Hepatocyte (in vitro differentiated cells): ENCODE measurements around the gene KPNA6. TPM values are rescaled to one million over a fixed set of nuclear protein-coding genes. Genes with fewer than 3 reads are reported as not detected.

ENCODE experiments used
- DNase-seq: peaks from one replicate; pipeline ENCODE4 v3.0.0-alpha.2; 2016; ENCODE audit warnings: low spot score
- H2AFZ ChIP-seq: fragments of 200-600 bp; sonication (generic); 2 replicates; pipeline ENCODE4 v1.6.0; 2016; ENCODE audit warnings: antibody characterized with exemption, mild to moderate bottlenecking
- H3K27ac ChIP-seq: fragments of 200-600 bp; sonication (generic); 2 replicates; pipeline ENCODE4 v1.5.1; 2016; ENCODE audit warnings: mild to moderate bottlenecking
- H3K27me3 ChIP-seq: fragments of 200-600 bp; sonication (generic); 2 replicates; pipeline ENCODE4 v1.6.1; 2016
- H3K36me3 ChIP-seq: fragments of 200-600 bp; sonication (generic); replicated peaks from 2 replicates; pipeline ENCODE4 v1.5.1; 2016; ENCODE audit warnings: low read depth; ENCODE audit not compliant: insufficient read depth
- H3K4me1 ChIP-seq: fragments of 200-600 bp; sonication (generic); 2 replicates; pipeline ENCODE4 v1.5.1; 2016; ENCODE audit warnings: mild to moderate bottlenecking, moderate library complexity; ENCODE audit not compliant: insufficient read depth
- H3K4me2 ChIP-seq: fragments of 200-600 bp; sonication (generic); 2 replicates; pipeline ENCODE4 v1.6.0; 2016
- H3K4me3 ChIP-seq: fragments of 200-600 bp; sonication (generic); 2 replicates; pipeline ENCODE4 v1.5.1; 2016; ENCODE audit warnings: mild to moderate bottlenecking
- H3K79me2 ChIP-seq: fragments of 200-600 bp; sonication (generic); 2 replicates; pipeline ENCODE4 v1.6.0; 2017; ENCODE audit warnings: mild to moderate bottlenecking
- H3K9me2 ChIP-seq: fragments of 200-600 bp; sonication (generic); replicated peaks from 2 replicates; pipeline ENCODE4 v1.6.0; 2017; ENCODE audit warnings: mild to moderate bottlenecking; ENCODE audit not compliant: insufficient read depth
- H3K9me3 ChIP-seq: fragments of 200-600 bp; sonication (generic); 2 replicates; pipeline ENCODE4 v1.5.1; 2016; ENCODE audit warnings: low read depth, mild to moderate bottlenecking
- H4K20me1 ChIP-seq: fragments of 200-600 bp; sonication (generic); 2 replicates; pipeline ENCODE4 v1.6.0; 2016; ENCODE audit warnings: mild to moderate bottlenecking; ENCODE audit not compliant: insufficient read depth, poor library complexity, severe bottlenecking
- EZH2 ChIP-seq: fragments of 200-600 bp; sonication (generic); IDR thresholded peaks from 2 replicates; pipeline ENCODE4 v1.6.1; 2016; ENCODE audit warnings: antibody characterized with exemption, mild to moderate bottlenecking, borderline replicate concordance
- EZH2phosphoT487 ChIP-seq: fragments of 200-600 bp; sonication (generic); IDR thresholded peaks from one replicate; pipeline ENCODE4 v1.6.1; 2018; ENCODE audit warnings: antibody characterized with exemption, mild to moderate bottlenecking, low read depth, moderate library complexity; ENCODE audit not compliant: unreplicated experiment, severe bottlenecking
- WGBS: methylation state at CpG from one replicate; pipeline ENCODE4 v1.1.6; 2016; ENCODE audit warnings: low lambda C conversion rate; ENCODE audit errors: missing lambda C conversion rate; 5-methylcytosine and 5-hydroxymethylcytosine counted together
- polyA plus RNA-seq: library from polyadenylated mRNA; unstranded; fragments of >200 nt; fragmentation: Nextera tagmentation; extraction: Ambion mirVana; gene quantifications from 2 replicates; pipeline ENCODE4 v1.2.1, GENCODE V29; 2016
- total RNA-seq: library from RNA; depleted of rRNA; stranded (reverse); fragments of >200 nt; gene quantifications from 2 replicates; pipeline ENCODE4 v1.2.3, GENCODE V29; 2014
- TF ChIP-seq, protein P1 (sequence below): fragments of 200-600 bp; sonication (generic); IDR thresholded peaks from 2 replicates; pipeline ENCODE4 v1.5.1; 2016; ENCODE audit warnings: antibody characterized with exemption, mild to moderate bottlenecking; ENCODE audit not compliant: poor library complexity

KPNA6 gene
- total and polyA plus RNA-seq, 2 experiments from 2014 or later = 30.3 to 48.5 TPM

DNA sequence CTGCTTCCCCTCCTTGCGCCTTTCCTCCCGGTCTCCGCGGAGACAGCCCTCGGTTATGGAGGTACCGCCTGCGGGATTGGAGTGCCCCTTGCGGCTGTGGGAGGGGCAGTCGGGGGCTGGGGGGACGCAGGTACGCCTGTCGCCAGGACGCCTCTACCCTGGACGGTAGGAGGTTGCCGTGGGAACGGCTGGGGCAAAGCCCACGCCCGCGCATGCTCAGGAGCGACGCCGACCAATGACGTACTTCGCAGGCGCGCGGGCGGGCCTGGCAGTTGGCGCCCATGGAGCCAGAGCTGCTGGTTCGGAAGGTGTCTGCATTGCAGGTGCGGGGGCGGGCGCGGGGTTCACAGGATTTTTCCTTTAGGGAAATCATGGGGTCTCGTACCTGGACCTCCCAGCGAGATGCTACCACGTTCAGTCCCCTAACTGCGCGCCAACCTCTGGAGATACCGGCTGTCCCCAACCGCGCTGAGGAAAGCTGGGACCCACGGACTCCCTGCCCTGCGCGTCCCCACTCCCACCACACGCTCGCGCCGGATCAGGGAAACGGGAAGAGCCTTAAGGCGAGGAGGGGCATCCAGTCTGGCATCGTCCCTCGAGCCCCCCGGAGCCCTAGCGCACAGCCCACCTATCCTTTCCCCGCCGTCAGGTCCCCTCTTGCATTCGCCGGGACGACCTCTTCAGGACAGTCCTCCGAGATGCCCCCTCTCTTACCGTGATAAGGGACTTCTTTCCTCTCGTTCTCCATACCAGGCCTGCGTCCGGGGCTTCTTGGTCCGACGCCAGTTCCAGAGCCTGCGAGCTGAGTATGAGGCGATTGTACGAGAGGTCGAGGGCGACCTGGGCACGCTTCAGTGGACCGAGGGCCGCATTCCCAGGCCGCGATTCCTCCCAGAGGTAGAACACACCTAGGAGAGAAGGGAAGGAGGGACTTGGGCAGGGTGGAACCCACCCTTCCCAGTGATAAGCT is 97.8 kb downstream of the KPNA6 start, which contains the start of gene IQCC:
TSS of gene IQCC (plus strand) at position 271 of the 970 bp plus-strand sequence. CDS start at position 282, 11 bp downstream.
- Histone ChIP-seq H3K9me3 (no peaks in the 10 kb centered on the region), H3K27me3 (no peaks in the 10 kb centered on the region), H3K4me3 (peak within 1 kb of the TSS; percentile 36), H3K9me2 (no peaks in the 10 kb centered on the region), H3K36me3 (no peaks in the 10 kb centered on the region), H2AFZ (peak within 1 kb of the TSS; percentile 61), H3K4me2 (peak within 1 kb of the TSS; percentile 88), H3K27ac (no peak within 1 kb of the TSS), H4K20me1 (no peaks in the 10 kb centered on the region), H3K79me2 (no peaks in the 10 kb centered on the region), H3K4me1 (no peaks in the 10 kb centered on the region)
- DNase-seq = peak; percentile 96
- 5% methylated on average over 76 of the region's 77 CpGs for WGBS
- TF ChIP-seq, protein P1, sequence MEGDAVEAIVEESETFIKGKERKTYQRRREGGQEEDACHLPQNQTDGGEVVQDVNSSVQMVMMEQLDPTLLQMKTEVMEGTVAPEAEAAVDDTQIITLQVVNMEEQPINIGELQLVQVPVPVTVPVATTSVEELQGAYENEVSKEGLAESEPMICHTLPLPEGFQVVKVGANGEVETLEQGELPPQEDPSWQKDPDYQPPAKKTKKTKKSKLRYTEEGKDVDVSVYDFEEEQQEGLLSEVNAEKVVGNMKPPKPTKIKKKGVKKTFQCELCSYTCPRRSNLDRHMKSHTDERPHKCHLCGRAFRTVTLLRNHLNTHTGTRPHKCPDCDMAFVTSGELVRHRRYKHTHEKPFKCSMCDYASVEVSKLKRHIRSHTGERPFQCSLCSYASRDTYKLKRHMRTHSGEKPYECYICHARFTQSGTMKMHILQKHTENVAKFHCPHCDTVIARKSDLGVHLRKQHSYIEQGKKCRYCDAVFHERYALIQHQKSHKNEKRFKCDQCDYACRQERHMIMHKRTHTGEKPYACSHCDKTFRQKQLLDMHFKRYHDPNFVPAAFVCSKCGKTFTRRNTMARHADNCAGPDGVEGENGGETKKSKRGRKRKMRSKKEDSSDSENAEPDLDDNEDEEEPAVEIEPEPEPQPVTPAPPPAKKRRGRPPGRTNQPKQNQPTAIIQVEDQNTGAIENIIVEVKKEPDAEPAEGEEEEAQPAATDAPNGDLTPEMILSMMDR = no peak
- TF ChIP-seq EZH2 (no peak), EZH2phosphoT487 (no peak)

DNA sequence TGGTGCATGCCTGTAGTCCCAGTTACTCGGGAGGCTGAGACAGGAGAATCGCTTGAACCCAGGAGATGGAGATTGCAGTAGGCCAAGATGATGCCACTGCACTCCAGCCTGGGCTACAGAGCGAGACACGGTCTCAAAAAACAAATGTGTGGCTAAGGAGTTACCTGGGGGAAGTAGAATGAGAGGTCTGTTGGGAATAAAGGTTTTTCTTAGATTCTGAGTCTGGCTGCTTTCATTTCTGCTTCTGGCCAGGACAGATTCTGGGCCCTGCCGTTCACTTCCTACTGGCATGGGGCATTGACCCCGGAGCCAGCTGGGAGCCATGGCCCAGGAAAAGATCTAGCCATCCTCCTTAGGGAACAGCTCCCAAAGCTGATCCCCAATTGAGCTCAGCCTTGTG is 100.6 kb downstream of the KPNA6 start:
- Histone ChIP-seq H3K79me2 (no peaks in the 10 kb centered on the region), H3K4me3 (no peak overlapping the region), H3K9me3 (no peaks in the 10 kb centered on the region), H3K9me2 (no peaks in the 10 kb centered on the region), H3K27ac (no peak overlapping the region), H4K20me1 (no peaks in the 10 kb centered on the region), H3K27me3 (no peaks in the 10 kb centered on the region), H3K36me3 (no peaks in the 10 kb centered on the region), H3K4me1 (no peaks in the 10 kb centered on the region), H3K4me2 (no peak overlapping the region), H2AFZ (no peak overlapping the region)
- TF ChIP-seq, protein P1 = no peak
- no peak for TF ChIP-seq EZH2
- TF ChIP-seq EZH2phosphoT487 = no peak
- DNase-seq = no peak
- WGBS = 96% methylated on average over 6 of the region's 6 CpGs

DNA sequence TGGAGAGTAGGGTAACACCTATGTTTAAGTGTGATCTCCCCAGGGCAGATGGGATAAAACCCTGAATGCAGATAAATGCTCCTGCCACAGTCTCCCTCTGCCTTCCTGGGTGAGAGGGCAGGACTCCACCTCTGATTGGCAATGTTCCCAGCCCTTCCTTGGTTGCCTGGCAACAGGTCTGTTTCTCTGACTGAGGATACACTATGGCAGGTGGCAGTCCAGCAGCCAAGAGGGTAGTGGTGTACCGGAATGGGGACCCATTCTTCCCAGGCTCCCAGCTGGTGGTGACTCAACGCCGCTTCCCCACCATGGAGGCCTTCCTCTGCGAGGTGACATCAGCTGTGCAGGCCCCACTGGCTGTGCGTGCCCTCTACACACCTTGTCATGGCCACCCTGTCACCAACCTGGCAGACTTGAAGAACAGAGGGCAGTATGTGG is 101.1 kb downstream of the KPNA6 start, which contains the start of gene DCDC2B:
TSS of gene DCDC2B (plus strand) at position 199 of the 438 bp plus-strand sequence. CDS start at position 204, 5 bp downstream.
- Histone ChIP-seq H2AFZ (no peak within 1 kb of the TSS), H3K4me2 (no peak within 1 kb of the TSS), H3K36me3 (no peaks in the 10 kb centered on the region), H3K9me2 (no peaks in the 10 kb centered on the region), H3K27ac (no peak within 1 kb of the TSS), H3K9me3 (no peaks in the 10 kb centered on the region), H3K27me3 (no peaks in the 10 kb centered on the region), H3K4me1 (no peaks in the 10 kb centered on the region), H3K4me3 (no peak within 1 kb of the TSS), H4K20me1 (no peaks in the 10 kb centered on the region), H3K79me2 (no peaks in the 10 kb centered on the region)
- 88% methylated on average over 5 of the region's 5 CpGs for WGBS
- DNase-seq = peak; percentile 53
- TF ChIP-seq, protein P1 = no peak
- no peak for TF ChIP-seq EZH2phosphoT487
- TF ChIP-seq EZH2 = no peak
